Endothelial cell (in vitro differentiated cells): ENCODE data around the gene ADGRV1. TPM values are rescaled to one million over a fixed set of nuclear protein-coding genes. Genes with fewer than 3 reads are reported as not detected.

Source experiments
- DNase-seq: peaks from one replicate; pipeline ENCODE4 v3.0.0; 2021; ENCODE audit warnings: low spot score
- H3K27ac Mint-ChIP-seq: one replicate; pipeline ENCODE4 v1.8.0; 2021; ENCODE audit warnings: mixed read lengths, inconsistent platforms; ENCODE audit not compliant: unreplicated experiment
- H3K27me3 Mint-ChIP-seq: one replicate; pipeline ENCODE4 v1.8.0; 2021; ENCODE audit warnings: mild to moderate bottlenecking, moderate library complexity, mixed read lengths, inconsistent platforms; ENCODE audit not compliant: unreplicated experiment
- H3K36me3 Mint-ChIP-seq: one replicate; pipeline ENCODE4 v1.8.0; 2021; ENCODE audit warnings: mild to moderate bottlenecking, low read depth, mixed read lengths, inconsistent platforms; ENCODE audit not compliant: unreplicated experiment
- H3K4me1 Mint-ChIP-seq: one replicate; pipeline ENCODE4 v1.8.0; 2021; ENCODE audit warnings: mild to moderate bottlenecking, mixed read lengths, inconsistent platforms; ENCODE audit not compliant: unreplicated experiment
- H3K4me3 Mint-ChIP-seq: one replicate; pipeline ENCODE4 v1.8.0; 2021; ENCODE audit warnings: mild to moderate bottlenecking, mixed read lengths, inconsistent platforms; ENCODE audit not compliant: unreplicated experiment
- H3K9me3 Mint-ChIP-seq: one replicate; pipeline ENCODE4 v1.8.0; 2021; ENCODE audit warnings: mixed read lengths, inconsistent platforms; ENCODE audit not compliant: unreplicated experiment
- CTCF ChIP-seq: fragments of 200-600 bp; sonication (generic); IDR thresholded peaks from one replicate; pipeline ENCODE4 v1.5.0; 2021; ENCODE audit warnings: antibody characterized with exemption; ENCODE audit not compliant: unreplicated experiment
- total RNA-seq: library from RNA; stranded (reverse); fragmentation: NEBNext Ultra II Directional; extraction: Animal tissue kit (Norgen Biotek cat#: 25700); gene quantifications from one replicate; pipeline ENCODE4 v1.2.1, GENCODE V29; 2021; ENCODE audit not compliant: unreplicated experiment

The ADGRV1 gene
- total RNA-seq, 1 donor from 2014 or later, result 23.1 TPM

DNA sequence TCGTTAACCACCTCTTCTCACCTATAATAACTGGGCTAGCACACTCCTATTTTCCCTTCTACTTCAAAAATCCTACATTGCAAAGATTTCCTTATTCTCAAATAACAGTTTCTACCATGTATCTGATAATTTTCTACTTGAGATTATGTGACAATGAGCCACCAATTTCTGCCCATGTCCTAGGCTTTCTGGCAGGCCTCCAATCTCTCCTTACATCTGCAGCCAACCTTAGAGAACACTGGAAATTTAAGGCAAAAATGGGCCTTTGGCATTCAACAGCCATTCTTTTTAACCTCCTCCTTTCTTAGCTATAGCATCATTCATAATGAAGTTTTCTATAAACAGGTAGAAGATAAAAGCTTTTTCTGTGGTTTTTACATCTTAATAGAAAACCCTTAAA is 599.4 kb downstream of the ADGRV1 start:
- Mint-ChIP-seq H3K9me3 (no peaks in the 10 kb centered on the region), H3K27me3 (no peaks in the 10 kb centered on the region), H3K27ac (no peak overlapping the region), H3K4me3 (no peak overlapping the region), H3K36me3 (no peaks in the 10 kb centered on the region), H3K4me1 (peaks cover 28% of the 10 kb centered on the region)
- TF ChIP-seq CTCF, result no peak
- DNase-seq, result no peak

DNA sequence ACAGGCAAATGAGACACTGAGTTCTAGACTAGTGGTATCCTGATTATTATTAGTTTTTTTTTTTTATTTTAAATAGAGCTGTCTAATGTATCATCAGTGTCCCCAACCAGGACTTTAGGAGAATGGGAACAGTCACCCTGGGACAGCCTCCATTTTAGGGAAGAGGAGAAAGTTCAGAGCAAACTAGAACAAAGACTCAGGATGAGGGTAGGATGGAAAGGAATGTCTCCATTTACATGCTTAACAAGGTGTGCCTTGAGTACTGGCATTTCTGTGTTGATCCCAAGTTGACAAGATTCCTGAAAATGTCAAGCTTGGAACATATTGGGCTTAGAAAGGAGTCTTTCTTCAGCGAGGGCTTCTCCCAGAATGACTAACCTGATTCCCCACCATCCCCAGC is 601.0 kb downstream of the ADGRV1 start:
- no peak overlapping the region for H3K4me3 Mint-ChIP-seq
- TF ChIP-seq CTCF, result no peak
- no peak for DNase-seq
- H3K9me3 Mint-ChIP-seq, result no peaks in the 10 kb centered on the region
- H3K27ac Mint-ChIP-seq, result no peak overlapping the region
- no peaks in the 10 kb centered on the region for H3K36me3 Mint-ChIP-seq
- peaks cover 31% of the 10 kb centered on the region for H3K4me1 Mint-ChIP-seq
- H3K27me3 Mint-ChIP-seq, result no peaks in the 10 kb centered on the region

- peaks cover 24% of the 10 kb centered on the region for H3K4me1 Mint-ChIP-seq
- no peak for TF ChIP-seq CTCF
Observed at GRCh38 chr5:91160714-91161285, 602.2 kb downstream of the ADGRV1 start.

GRCh38 chr5:91162534-91163381 is 604.2 kb downstream of the ADGRV1 start:
- TF ChIP-seq CTCF, result no peak
- no peaks in the 10 kb centered on the region for H3K36me3 Mint-ChIP-seq
- peaks cover 19% of the 10 kb centered on the region for H3K4me1 Mint-ChIP-seq
- peaks cover 1% of the 10 kb centered on the region for H3K27me3 Mint-ChIP-seq
- H3K4me3 Mint-ChIP-seq, result no peak overlapping the region
- peak; percentile 18 for DNase-seq
- H3K9me3 Mint-ChIP-seq, result no peaks in the 10 kb centered on the region
- peak overlapping the region; percentile 80 for H3K27ac Mint-ChIP-seq

More at GRCh38 chr5:91160714-91161285, 602.2 kb downstream of the ADGRV1 start:
- Mint-ChIP-seq H3K27ac (no peak overlapping the region), H3K27me3 (no peaks in the 10 kb centered on the region), H3K36me3 (no peaks in the 10 kb centered on the region), H3K4me3 (no peak overlapping the region), H3K9me3 (no peaks in the 10 kb centered on the region)
- no peak for DNase-seq

DNA sequence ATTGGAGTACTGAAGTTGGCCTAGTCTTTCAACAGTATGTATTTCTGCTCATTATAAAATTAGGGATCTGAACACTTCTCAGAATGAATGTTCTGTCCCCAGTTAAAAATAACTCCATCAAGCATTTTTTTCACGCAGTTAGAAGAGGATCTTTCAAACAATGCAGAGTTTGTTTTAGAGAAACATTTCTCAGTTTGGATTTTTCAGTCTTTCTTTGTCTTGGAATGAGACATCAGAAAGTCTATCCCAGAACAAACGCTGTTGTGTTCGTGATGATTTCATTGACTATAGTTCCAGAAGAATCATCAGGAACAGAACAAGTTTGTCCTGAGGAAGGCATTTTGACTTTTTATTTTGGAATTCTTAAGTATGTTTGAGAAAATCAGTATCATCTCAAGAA is 605.8 kb downstream of the ADGRV1 start:
- Mint-ChIP-seq H3K4me3 (no peak overlapping the region), H3K36me3 (no peaks in the 10 kb centered on the region), H3K27ac (no peak overlapping the region), H3K9me3 (no peaks in the 10 kb centered on the region), H3K4me1 (peaks cover 19% of the 10 kb centered on the region), H3K27me3 (peaks cover 2% of the 10 kb centered on the region)
- no peak for TF ChIP-seq CTCF
- DNase-seq, result no peak
